Astrocyte (in vitro differentiated cells and primary cell): ENCODE data around the gene TCEAL1. TPM values are rescaled to one million over a fixed set of nuclear protein-coding genes. Genes with fewer than 3 reads are reported as not detected.

Source experiments
- DNase-seq: peaks from one replicate; pipeline ENCODE4 v3.0.0-alpha.2; 2010; ENCODE audit warnings: low read depth
- FAIRE-seq: peaks from 2 replicates; lab custom pipeline; 2011; peaks lifted over from hg19 to GRCh38; lab: Jason Lieb, UNC
- H2AFZ ChIP-seq: 2 replicates; pipeline ENCODE4 v1.6.0; 2012; ENCODE audit warnings: low read depth, low read length, inconsistent platforms
- H3K27ac ChIP-seq: 2 replicates; pipeline ENCODE4 v1.5.1; 2011; ENCODE audit warnings: low read depth, low read length, inconsistent platforms
- H3K27me3 ChIP-seq: 2 replicates; pipeline ENCODE4 v1.6.0; 2011; ENCODE audit warnings: low read length, inconsistent platforms; ENCODE audit not compliant: insufficient read depth
- H3K36me3 ChIP-seq: 2 replicates; pipeline ENCODE4 v1.5.1; 2011; ENCODE audit warnings: low read length, inconsistent platforms; ENCODE audit not compliant: insufficient read depth
- H3K4me1 ChIP-seq: 2 replicates; pipeline ENCODE4 v1.5.1; 2011; ENCODE audit warnings: low read length, inconsistent platforms; ENCODE audit not compliant: insufficient read depth
- H3K4me2 ChIP-seq: 2 replicates; pipeline ENCODE4 v1.6.0; 2012; ENCODE audit warnings: low read length, inconsistent platforms
- H3K4me3 ChIP-seq: 2 replicates; pipeline ENCODE4 v1.5.1; 2011; ENCODE audit warnings: low read depth, mild to moderate bottlenecking, low read length, inconsistent platforms; ENCODE audit not compliant: insufficient read depth
- H3K79me2 ChIP-seq: 2 replicates; pipeline ENCODE4 v1.6.0; 2012; ENCODE audit warnings: mild to moderate bottlenecking, low read length, inconsistent platforms; ENCODE audit not compliant: insufficient read depth
- H3K9ac ChIP-seq: 2 replicates; pipeline ENCODE4 v1.6.0; 2012; ENCODE audit warnings: mild to moderate bottlenecking, low read length, inconsistent platforms
- H3K9me3 ChIP-seq: 2 replicates; pipeline ENCODE4 v1.5.1; 2012; ENCODE audit warnings: low read depth, mild to moderate bottlenecking, low read length, inconsistent platforms; ENCODE audit not compliant: insufficient read depth
- H4K20me1 ChIP-seq: 2 replicates; pipeline ENCODE4 v1.6.0; 2012; ENCODE audit warnings: low read length, inconsistent platforms; ENCODE audit not compliant: insufficient read depth
- H3K27ac Mint-ChIP-seq: one replicate; pipeline ENCODE4 v1.8.0; 2021; ENCODE audit warnings: mild to moderate bottlenecking, mixed read lengths; ENCODE audit not compliant: unreplicated experiment
- H3K27me3 Mint-ChIP-seq: one replicate; pipeline ENCODE4 v1.8.0; 2021; ENCODE audit warnings: low read depth, mixed read lengths; ENCODE audit not compliant: unreplicated experiment
- H3K36me3 Mint-ChIP-seq: one replicate; pipeline ENCODE4 v1.8.0; 2021; ENCODE audit warnings: low read depth, mixed read lengths; ENCODE audit not compliant: unreplicated experiment
- H3K4me1 Mint-ChIP-seq: one replicate; pipeline ENCODE4 v1.8.0; 2021; ENCODE audit warnings: low read depth, mixed read lengths; ENCODE audit not compliant: unreplicated experiment
- H3K4me3 Mint-ChIP-seq: one replicate; pipeline ENCODE4 v1.8.0; 2021; ENCODE audit warnings: mild to moderate bottlenecking, moderate library complexity, mixed read lengths; ENCODE audit not compliant: unreplicated experiment
- H3K9me3 Mint-ChIP-seq: one replicate; pipeline ENCODE4 v1.8.0; 2021; ENCODE audit warnings: mild to moderate bottlenecking, mixed read lengths; ENCODE audit not compliant: unreplicated experiment
- EZH2 ChIP-seq: IDR thresholded peaks from 2 replicates; pipeline ENCODE4 v1.6.1; 2012; ENCODE audit warnings: mild to moderate bottlenecking, low read length, inconsistent platforms; ENCODE audit not compliant: insufficient read depth
- total RNA-seq: library from RNA; stranded (reverse); gene quantifications from 2 replicates; pipeline ENCODE4 v1.2.1, GENCODE V29; 2021
- TF ChIP-seq, protein P1 (sequence below): IDR thresholded peaks from 2 replicates; pipeline ENCODE4 v1.5.1; 2011; ENCODE audit warnings: low read depth, mild to moderate bottlenecking, inconsistent platforms, low read length, moderate library complexity; ENCODE audit not compliant: insufficient read depth

The TCEAL1 gene
- total RNA-seq, 1 donor from 2014 or later, result 12.3 TPM

DNA sequence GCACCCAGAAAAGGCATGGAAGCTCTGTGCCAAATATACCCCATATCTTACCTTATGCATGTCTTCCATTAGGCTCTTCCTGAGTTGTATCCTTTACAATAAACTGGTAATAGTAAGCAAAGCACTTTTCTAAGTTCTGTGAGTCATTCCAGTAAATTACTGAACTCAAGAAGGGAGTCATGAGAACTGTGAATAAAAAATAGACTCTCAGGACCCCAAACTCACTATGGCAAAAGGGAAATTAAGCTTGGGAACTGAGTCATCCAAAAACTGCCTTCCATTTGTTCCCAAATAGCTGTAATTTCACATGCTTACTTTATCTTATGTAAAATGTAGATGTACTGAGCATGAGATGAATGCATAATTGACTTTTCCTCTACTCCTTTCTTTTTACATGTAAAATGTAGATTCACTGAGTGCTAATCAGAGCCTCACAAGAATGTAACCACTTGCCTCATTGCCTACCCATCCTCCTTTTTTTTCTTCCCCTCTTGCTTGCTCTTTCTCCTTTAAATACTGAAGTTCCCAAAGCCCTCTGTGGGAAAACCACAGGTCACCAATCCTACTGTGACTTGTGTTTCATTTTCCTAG lies 12.9 kb upstream of the TCEAL1 start:
- no peaks in the 10 kb centered on the region for H3K36me3 ChIP-seq
- DNase-seq, result no peak
- H3K27ac Mint-ChIP-seq, result no peak overlapping the region
- H3K4me1 Mint-ChIP-seq, result peaks cover 11% of the 10 kb centered on the region
- no peaks in the 10 kb centered on the region for H3K9me3 Mint-ChIP-seq
- H3K4me3 ChIP-seq, result no peak overlapping the region
- no peaks in the 10 kb centered on the region for H3K79me2 ChIP-seq
- no peak for TF ChIP-seq EZH2
- TF ChIP-seq, protein P1, sequence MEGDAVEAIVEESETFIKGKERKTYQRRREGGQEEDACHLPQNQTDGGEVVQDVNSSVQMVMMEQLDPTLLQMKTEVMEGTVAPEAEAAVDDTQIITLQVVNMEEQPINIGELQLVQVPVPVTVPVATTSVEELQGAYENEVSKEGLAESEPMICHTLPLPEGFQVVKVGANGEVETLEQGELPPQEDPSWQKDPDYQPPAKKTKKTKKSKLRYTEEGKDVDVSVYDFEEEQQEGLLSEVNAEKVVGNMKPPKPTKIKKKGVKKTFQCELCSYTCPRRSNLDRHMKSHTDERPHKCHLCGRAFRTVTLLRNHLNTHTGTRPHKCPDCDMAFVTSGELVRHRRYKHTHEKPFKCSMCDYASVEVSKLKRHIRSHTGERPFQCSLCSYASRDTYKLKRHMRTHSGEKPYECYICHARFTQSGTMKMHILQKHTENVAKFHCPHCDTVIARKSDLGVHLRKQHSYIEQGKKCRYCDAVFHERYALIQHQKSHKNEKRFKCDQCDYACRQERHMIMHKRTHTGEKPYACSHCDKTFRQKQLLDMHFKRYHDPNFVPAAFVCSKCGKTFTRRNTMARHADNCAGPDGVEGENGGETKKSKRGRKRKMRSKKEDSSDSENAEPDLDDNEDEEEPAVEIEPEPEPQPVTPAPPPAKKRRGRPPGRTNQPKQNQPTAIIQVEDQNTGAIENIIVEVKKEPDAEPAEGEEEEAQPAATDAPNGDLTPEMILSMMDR, result no peak
- H3K9ac ChIP-seq, result no peak overlapping the region
- peak overlapping the region; percentile 11 for H3K4me2 ChIP-seq
- H3K9me3 ChIP-seq, result no peaks in the 10 kb centered on the region
- H3K27me3 ChIP-seq, result no peaks in the 10 kb centered on the region
- peak; percentile 91 for FAIRE-seq
- peaks cover 2% of the 10 kb centered on the region for H3K36me3 Mint-ChIP-seq
- H3K27ac ChIP-seq, result no peak overlapping the region
- no peak overlapping the region for H3K4me3 Mint-ChIP-seq
- H3K4me1 ChIP-seq, result peaks cover 10% of the 10 kb centered on the region
- H4K20me1 ChIP-seq, result no peaks in the 10 kb centered on the region
- H3K27me3 Mint-ChIP-seq, result no peaks in the 10 kb centered on the region
- H2AFZ ChIP-seq, result no peak overlapping the region

GRCh38 chrX:103616676-103617186 lies 12.0 kb upstream of the TCEAL1 start:
- no peak overlapping the region for H3K27ac ChIP-seq
- H2AFZ ChIP-seq, result no peak overlapping the region
- H3K4me3 Mint-ChIP-seq, result no peak overlapping the region
- no peaks in the 10 kb centered on the region for H4K20me1 ChIP-seq
- peaks cover 2% of the 10 kb centered on the region for H3K36me3 Mint-ChIP-seq
- no peak overlapping the region for H3K9ac ChIP-seq
- H3K4me2 ChIP-seq, result no peak overlapping the region
- H3K4me1 ChIP-seq, result peaks cover 10% of the 10 kb centered on the region
- no peaks in the 10 kb centered on the region for H3K36me3 ChIP-seq
- FAIRE-seq (no peak), DNase-seq (no peak)
- H3K9me3 Mint-ChIP-seq, result no peaks in the 10 kb centered on the region
- no peaks in the 10 kb centered on the region for H3K79me2 ChIP-seq
- no peak overlapping the region for H3K27ac Mint-ChIP-seq
- no peaks in the 10 kb centered on the region for H3K27me3 ChIP-seq
- H3K4me3 ChIP-seq, result no peak overlapping the region
- no peak for TF ChIP-seq EZH2
- TF ChIP-seq, protein P1, result no peak
- H3K9me3 ChIP-seq, result no peaks in the 10 kb centered on the region
- H3K4me1 Mint-ChIP-seq, result peaks cover 11% of the 10 kb centered on the region
- H3K27me3 Mint-ChIP-seq, result no peaks in the 10 kb centered on the region

DNA sequence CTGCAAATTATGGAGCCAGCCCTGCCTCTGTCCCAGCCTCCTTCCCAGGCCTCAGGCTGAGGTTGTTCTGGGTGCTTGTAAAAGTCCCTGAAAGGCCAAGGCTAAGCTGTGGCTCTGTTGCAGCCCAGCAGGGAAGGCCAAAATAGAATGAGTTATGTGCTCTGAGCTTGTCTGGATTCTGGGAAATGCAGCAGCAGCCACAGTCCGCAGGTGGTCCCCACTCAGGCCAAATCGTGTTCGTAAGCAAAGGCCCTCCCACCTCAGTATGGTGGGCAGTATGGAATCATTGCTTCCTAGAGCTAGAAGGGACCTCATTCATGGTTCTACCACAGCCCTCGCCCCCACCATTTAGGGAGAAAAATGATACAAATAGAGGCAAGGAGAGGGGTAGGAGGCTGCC lies 4.7 kb upstream of the TCEAL1 start:
- H3K27ac ChIP-seq, result no peak overlapping the region
- DNase-seq (no peak), FAIRE-seq (no peak)
- no peak overlapping the region for H3K4me3 ChIP-seq
- peaks cover 14% of the 10 kb centered on the region for H3K79me2 ChIP-seq
- H3K9me3 ChIP-seq, result no peaks in the 10 kb centered on the region
- H3K36me3 Mint-ChIP-seq, result peaks cover 2% of the 10 kb centered on the region
- no peak overlapping the region for H3K9ac ChIP-seq
- peaks cover 3% of the 10 kb centered on the region for H3K4me1 ChIP-seq
- no peaks in the 10 kb centered on the region for H3K27me3 ChIP-seq
- H2AFZ ChIP-seq, result no peak overlapping the region
- H3K27me3 Mint-ChIP-seq, result no peaks in the 10 kb centered on the region
- H3K4me1 Mint-ChIP-seq, result peaks cover 3% of the 10 kb centered on the region
- H3K4me3 Mint-ChIP-seq, result no peak overlapping the region
- no peak overlapping the region for H3K27ac Mint-ChIP-seq
- H4K20me1 ChIP-seq, result no peaks in the 10 kb centered on the region
- no peaks in the 10 kb centered on the region for H3K36me3 ChIP-seq
- no peak for TF ChIP-seq EZH2
- TF ChIP-seq, protein P1, result no peak
- no peak overlapping the region for H3K4me2 ChIP-seq
- no peaks in the 10 kb centered on the region for H3K9me3 Mint-ChIP-seq
